Measurements from ENCODE around the gene MEIS1.
A peak's percentile ranks its signal among the peaks of the same experiment; 100 is the strongest.

MEIS1 gene

DNA sequence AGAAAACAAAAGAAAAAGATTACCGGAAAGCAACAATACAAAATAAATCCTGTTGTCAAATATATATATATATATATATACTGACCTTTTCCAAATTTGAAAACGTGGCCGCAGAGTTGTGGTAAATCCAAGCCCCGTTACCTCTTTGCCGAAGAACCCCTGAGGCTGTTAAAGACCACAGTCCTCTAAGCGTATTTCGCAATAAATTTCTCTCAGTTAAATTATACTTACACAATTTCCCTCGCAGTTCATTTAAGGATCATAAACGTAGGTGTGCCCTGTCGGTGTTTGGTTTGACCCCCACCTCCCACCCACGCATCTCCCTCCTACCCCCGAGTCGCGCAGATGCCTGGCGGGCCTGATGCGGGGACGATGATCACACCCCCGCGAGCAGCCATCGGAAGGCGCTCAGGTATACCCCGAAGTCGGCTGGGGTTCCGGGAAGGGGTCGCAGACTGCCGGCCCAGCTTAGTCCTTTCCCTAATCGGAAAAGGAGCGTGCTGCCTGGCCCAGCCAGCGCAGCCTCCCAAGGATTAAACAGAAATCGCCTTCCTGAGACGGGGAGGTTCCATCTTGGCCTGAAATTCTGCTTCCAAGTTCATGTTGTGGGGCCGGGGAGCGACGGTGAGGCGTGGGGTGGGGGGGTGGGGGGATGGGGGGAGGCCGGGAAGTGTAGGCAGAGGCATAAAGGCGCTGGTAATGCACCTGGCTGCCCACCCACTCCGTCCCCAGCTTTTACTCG, 2.9 kb upstream of the MEIS1 start:
- no peak for DNase-seq

DNA sequence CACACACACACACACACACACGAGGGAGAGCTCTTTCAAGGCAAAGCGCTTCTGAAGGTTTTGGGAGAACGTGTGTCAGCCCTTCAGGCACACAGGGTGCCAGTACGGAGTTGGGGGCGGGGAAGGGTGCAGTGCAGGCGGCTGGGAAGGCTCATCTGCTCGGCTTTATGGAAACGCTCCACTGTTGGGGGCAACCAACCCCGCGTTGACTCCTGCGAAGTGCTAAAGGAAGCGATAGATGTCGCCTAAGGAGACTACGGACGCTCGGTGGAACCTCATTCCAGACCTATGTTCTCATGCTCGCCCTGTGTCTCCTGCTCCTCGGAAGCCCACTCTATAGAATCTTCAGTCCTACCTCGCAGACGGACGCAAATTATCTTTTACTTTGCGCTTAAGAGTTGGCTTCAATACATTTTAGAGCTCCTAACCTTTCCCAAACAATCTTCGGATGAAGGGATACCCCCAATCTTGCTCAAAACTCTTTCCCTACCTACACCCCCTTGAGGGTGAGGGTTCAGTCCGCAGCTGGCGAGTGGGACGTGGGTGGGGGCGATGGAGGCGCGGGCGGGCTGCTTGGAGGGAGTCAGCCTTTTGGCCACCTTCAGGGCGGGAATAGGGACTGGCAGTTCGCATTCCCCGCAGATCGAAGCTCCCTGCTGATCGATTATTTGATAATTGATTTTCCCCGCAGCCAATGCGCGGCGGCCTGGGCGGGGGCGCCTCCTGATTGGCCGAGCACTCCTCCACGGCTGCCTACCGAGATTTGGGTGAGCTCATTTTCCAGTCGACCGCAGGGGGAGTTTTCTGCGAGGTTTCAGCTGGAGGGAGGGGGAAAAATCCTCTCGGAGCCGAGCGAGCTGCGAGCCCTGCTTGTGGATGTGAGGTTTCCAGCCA, 1.9 kb upstream of the MEIS1 start:
- DNase-seq = peak; percentile 49

DNA sequence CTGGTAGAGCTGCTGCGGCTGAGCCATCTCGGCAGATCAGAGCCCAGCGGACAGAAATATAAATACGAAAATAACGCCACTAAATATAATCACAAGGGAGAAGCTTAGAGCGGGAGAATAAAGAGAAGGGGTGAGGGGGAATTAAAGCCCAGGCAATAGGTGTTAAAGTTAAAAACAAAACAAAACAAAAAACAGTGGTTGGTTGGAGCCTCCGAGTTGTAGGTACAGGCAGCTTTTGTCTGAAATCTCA, 1.3 kb upstream of the MEIS1 start:
- no peak for DNase-seq

DNA sequence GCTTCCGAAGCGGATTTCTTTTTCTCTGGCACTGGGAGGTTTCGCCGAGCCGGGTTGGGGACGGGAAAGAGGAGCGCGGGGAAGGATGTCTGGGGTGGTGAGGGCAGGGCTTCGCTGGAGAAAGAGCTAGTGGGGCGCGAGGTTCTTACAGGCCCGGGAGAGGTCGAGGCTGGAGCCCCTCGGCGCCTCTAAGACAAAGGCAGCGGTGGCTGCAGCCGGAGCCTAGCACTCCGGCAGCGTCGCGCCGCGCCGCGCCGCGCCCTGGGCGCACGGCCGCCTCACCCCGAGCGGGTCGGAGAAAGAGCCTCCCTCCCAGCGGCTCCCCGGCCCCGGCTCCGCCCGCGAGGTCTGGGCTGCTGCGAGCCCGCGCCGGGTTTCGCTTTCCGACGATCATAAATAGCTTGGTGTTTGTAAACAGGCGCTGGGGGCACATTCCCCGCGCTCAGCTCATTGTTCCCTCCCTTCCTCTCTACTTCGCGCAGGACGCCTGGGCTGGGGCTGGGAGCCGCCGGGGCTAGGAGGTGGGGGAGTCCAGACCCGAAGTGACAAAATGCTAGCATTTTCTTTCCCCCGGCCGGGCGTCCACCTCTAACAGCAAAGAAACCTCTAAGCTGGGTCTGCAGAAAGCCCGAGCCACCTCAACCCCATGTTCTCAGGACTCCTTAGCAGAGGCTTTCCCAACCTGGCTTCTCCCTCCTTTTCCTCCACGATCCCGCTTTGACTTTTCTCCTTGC, 813 bp upstream of the MEIS1 start:
- no peak for DNase-seq

DNA sequence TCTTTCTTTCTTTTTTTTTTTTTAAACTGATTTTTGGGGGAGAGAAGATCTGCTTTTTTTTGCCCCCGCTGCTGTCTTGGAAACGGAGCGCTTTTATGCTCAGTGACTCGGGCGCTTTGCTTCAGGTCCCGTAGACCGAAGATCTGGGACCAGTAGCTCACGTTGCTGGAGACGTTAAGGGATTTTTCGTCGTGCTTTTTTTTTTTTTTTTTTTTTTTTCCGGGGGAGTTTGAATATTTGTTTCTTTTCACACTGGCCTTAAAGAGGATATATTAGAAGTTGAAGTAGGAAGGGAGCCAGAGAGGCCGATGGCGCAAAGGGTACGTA, 587 bp downstream of the MEIS1 start:
- no peak for DNase-seq

DNA sequence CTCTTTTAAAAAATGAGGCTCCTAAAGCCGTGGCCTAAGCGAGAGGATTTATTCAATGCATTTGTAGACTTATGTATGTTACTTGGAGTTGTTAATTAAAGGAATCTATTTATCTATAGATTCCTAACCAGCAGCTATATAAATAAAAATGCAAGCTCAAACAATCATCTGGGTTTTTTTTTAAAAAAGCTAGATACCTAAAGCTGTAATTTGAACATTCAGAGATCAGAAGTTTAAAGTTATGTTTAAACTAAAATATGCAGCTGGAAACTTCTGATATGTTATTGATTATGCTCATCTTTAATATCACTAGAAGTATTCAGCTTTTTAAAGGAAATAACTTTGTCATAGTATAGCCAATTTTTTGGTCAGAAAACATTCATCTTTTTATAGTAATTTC, 1.0 kb downstream of the MEIS1 start:
- no peak for DNase-seq

DNA sequence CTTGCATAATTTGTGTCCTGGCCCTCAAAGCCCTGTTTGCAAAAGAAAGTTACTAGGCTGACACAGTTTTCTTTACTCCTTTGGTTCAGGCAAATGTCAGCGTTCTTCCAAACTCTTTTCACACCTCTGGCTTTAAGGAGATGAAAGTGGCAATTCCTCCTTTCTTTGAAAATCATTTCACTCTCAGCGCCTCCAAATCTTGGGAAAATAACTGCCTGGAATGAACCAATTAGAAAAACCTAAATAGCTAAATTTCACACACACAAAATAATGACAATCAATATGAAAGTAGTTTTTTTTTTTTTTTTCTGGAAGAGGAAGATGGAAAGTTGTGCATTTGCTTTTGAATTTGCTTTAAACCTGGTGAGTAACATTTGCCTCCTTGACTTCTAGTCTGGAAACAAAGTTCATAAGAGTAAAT, 1.7 kb downstream of the MEIS1 start:
- DNase-seq = no peak

DNA sequence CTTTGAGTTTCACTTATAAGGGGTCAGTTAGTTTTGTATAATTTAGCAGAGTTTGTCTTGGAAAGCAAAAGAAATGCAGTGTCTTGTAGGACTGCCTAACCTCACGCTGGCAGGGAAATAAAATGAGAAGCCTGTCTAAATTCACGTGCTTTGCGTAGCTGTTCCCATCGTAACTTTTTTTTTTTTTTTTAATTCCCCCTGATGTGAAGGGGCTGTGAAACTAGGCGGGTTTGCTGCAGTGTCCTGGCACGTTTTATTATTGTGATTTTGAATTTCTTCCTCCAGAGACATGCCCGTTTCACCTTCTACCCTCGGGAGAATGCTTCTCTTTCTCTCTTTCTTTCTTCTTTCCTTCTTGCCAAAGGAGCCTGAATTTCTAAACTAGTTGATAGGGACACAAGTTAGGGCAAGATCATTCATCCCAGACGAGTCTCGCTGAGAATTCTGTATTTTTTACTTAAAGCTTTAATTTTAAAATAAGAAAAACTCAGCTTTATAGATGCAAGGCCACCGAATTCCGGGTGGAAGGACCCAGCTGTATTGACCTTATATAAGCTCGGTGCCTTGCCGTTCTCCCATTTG, 2.3 kb downstream of the MEIS1 start:
- DNase-seq = no peak

DNA sequence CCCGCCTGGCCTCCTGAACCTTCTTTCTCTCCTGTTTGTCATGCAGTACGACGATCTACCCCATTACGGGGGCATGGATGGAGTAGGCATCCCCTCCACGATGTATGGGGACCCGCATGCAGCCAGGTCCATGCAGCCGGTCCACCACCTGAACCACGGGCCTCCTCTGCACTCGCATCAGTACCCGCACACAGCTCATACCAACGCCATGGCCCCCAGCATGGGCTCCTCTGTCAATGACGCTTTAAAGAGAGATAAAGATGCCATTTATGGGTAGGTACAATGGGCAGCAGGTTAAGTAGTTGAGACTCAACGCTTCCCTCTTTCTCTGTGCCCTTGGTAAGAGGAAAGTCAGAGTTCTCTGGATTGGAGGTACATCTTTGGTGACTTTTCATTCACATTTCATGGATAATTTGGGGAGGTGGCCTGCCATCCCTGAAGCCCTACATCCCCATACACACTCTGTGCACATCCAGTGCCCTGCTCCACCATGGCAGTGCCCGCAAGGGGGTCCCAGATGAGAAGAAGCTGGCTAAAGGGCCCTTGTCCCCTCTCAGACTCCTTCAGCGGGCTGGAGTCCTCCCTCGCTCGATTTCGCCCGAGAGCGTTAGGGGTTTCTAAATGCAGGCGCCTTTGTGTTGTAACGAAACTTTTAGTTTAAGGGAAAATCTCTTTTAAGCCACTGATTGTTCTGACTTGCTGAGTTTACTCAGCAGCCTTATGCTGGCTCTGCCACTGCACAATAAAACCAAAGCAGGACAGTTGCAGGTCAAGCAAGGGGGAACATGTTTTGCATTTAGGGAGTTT, 3.0 kb downstream of the MEIS1 start:
- DNase-seq = no peak

DNA sequence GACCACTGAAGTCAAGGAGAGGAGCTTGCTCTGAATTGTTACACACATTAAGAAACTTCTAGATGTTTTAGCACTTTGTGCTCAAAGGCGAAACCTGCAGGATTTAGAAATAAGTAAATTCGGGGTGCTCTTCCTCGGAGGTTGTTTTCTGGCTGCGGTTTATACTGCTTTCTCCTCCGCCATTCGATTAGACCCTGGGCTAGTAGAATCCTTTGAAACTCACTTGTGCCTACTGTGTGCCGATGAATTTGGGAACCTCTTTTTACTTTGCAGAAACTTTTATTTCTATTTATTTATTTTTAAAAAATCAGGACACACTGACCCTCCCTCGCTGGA, 3.5 kb downstream of the MEIS1 start:
- no peak for DNase-seq

DNA sequence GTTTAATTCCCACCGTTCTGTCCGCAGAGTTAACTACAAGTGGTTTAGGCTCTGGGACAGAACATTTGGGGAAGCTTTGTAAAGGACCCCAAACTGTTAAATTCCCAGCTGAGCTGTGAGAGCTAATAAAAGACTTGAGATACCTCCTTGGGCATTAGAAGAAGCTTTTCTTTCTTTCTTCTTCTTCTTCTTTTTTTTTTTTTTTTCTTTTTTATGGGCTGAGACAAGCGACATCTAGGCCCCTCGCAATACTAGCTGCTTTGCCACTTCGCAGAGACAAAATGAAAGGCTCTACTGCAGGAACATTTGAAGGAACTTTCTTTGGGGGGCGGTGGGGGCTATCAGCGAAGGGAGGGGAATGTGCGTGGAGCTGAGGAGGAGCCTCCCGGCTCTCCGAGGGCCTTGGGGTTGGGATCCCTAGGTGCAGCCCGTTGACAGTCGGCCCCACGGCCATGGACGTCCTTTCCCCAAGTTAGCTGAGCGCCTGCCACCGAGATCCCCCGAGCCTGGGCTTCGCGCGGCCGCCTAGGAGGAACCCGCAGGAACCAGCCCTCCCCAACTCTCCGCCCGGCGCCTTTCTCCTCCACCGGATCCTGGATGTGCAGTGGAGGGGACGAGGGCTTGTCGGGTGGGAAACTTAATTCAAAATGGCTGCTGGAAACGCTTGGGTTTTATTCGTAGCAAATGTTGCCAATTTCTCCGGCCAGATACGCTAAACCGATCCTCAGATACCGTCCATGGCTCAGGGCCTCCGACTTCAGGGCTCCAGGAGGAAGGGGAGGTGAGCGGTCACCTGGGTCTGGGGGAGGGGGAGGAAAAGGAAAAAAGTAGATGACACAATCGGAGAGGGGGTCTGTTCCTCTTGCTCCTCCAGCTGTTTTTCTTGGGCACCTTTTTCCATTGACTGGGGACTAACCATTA, 4.2 kb downstream of the MEIS1 start:
- DNase-seq = no peak

DNA sequence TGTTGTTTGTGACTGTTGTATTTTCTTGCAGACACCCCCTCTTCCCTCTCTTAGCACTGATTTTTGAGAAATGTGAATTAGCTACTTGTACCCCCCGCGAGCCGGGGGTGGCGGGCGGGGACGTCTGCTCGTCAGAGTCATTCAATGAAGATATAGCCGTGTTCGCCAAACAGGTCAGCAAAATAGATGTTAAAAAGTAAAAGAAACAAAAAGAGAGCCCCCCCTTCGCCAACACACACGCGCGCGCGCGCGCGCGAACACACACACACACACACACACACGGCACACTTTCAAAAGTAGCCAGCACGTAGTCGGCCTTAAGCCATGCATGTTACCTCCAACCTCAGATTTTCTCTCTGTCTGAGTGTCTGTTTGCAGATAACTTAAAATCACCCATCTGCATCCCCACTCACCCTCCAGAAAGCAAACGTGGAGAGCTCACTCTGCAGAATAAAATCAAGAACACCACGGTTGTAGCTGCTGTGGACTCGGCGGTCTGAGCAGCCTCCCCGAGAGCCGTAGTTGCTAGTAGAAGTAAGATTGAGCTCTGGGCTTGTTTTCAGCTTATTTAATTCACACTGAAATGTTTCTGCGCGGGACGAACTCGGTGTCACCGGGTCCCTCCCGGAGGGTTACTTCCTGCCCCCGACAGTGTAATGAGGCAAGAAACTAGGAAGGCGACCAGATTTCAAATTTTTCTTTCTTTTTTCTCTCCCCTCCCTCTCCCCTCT, 5.1 kb downstream of the MEIS1 start:
- no peak for DNase-seq

DNA sequence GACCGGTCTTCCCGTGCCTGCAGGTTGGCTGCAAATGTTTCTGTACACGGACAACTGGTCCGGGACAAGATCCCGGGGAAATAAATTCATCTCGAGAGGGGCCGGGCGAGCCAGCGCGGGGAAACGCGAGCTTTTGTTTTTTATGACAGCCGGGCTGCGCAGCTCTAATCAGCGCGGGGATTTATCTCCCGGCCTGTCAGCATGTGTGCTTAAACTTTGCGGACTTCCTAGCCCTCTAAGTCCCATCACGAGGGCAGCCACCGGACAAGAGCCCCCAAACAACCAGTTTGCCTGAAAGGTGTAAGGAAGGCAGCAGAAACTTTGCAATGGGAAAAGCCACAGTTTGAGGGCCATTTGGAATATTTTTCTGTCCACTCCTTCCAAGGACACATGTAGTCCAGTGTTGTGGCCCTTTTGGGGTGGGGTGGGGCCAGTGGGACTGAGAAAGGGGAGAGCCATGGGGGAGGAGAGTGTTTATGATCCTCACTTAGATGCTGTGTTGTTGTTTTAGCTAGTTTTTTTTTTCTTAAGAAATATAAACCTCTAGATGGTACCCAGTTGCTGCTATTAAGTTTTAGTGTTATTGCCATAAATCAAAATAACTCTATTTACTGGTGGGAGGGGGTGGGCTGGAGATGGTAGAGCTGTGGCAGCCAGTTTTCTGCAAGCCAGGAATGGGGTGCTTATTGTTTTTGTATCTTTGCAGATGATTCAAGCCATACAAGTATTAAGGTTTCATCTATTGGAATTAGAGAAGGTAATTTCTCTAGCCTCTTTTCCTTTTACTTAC, 6.0 kb downstream of the MEIS1 start:
- no peak for DNase-seq

DNA sequence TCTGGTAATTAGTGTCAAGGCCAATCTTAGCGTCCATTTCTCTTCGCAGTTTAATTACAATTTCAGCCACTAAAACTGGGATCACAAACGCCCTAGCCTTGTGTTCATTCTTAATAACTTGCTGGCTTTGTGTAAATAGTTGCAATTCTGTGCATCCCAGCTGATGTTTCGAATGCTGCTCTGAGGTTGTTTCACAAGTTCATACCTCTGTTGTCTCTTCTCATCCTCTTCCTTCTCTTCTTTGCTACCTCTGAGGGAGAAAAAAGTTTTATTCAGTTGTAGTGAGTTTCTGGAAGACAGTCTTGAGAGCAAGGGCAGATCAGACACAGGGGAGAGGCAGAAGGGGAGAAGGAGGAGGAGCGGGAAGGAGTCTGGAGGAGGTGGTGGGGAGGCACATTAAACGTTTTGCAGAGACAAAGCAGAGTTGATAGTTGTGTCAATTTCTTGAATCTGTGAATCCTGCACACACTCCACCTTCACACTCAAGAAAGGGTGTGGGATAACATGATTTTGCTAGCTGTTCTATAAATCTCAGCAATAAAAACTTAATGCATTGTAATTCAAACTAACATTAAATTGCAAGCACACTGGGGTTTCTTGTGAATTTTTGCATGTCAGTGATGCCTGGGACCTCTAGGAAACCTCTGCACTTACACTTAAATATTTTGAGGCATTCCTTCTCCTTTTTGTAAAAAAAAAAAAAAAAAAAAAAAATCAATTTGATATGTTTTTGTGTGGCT, 6.8 kb downstream of the MEIS1 start:
- DNase-seq = no peak

DNA sequence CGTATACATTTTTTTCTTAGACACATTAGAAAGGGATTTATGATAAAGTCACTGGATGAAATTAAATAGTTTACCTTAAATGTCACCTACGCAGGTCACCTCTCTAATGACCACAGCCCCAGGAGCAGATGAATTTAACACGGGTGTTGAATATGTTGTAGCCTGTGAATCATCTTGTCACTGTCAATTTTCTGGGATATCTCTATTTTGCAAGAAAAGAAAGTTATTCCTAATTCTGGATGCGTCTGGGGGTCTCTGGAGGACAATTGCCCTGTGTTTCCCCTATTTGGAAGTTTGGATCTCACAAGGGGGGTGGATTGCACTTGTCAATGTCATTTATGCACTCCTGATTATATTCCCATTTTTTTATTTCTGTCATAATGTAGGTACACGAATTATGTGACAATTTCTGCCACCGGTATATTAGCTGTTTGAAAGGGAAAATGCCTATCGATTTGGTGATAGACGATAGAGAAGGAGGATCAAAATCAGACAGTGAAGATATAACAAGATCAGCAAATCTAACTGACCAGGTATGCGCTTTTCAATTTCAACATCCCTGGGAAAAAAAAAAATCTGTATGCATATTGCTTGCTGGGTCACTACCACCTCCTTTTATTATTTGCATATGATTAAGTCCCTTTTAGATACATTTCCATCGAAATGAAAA, 7.7 kb downstream of the MEIS1 start:
- DNase-seq = no peak

DNA sequence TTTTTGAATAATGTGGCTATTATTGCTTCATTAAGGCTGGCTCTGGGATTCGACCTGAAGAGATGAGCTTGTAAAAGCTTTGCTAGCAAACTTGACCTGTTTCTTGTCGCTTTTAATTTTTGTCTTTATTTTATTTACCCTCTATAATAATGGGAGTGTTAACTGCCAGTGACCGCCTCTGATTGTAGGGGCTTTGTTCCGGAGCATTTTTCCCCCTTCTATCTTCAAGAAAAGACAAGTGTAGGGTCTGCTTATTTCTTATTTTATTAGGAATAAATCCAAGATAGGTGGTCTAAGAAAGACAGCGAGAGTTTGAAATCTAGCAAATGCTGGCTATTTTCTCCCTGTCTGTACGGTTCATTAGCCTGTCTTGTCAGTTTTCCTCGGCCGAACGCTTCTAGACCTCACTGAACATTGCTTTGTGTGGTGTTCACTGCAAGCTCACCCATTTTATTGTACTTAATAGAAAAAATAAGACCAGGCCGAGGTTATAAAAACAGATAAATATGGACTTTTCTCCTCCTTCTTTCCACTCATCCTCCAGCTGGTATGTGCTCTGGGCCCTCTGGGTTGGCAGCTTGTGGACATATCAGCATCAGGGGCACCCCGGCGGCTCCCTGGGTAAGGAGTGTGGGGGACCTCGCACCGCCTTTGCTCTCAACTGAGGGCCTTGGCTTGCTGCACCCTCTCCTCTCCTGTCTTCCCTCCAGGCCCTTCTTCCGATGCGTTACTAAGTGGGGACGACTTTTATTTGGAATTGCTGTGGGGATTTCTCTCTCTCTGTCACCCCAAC, 8.5 kb downstream of the MEIS1 start:
- no peak for DNase-seq

DNA sequence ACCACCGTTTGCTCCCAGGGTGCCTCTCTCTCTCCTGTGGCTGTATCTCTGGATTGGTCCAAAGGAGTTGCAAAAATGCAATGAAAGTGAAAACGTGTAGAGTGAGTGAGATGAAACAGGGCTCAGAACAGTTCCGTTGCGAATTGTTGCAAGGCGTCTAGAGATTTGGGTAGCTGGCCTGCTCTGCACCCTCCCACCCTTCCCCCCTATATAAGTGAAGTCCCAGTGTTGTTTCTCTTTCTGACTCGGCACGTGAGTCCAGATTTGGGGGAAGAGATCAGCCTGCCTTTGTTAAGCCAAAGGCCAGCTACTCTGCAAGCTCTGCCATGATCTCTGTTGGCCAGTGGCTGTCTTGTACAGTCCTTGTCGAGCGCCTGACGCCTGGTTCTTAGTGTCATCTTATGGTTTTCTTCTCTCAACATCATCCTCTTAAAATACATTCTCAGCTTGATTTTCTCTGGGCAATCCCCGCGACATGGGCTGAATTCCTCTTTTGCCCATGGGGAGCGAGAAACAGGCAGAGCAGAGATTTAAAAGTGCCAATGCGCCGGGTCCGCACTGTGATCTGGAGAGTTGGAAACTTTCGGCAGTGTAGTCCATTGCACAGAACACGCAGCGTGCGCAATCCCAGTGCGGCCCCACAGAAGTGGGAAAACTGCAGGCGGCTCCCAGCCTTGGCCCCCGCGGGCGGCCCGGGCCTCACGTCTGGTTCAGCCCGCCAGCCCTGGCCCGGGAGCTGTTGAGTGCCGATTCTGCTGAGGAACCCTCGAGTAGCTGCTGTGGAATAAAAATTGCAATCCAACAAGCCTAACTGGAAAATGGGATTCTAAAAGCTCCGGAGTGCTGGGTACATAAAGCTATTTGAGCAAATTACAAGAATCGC, 9.3 kb downstream of the MEIS1 start:
- DNase-seq = no peak

Measured in GF-D8 (cell line).